Measurements from ENCODE around the gene TSPYL1.

DNA sequence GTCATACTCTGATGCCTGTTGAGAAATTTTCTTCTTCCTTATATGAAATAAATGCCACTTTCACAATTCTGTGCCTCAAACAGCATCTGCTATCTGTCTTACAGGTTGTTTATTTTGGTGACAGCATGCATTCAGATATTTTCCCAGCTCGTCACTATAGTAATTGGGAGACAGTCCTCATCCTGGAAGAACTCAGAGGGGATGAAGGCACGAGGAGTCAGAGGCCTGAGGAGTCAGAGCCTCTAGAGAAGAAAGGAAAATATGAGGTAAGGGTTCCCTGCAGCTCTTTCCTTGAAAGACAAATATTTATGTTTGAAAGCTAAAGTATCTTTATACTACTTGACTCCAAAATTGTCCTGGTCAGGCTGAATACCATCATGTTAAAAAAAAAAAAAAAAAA is 41.6 kb downstream of the TSPYL1 start:
- TF ChIP-seq RARB (CRISPR knock-in tag; IDR thresholded peaks at IDR 0.05) (no peak), ZNF8 (CRISPR knock-in tag; IDR thresholded peaks at IDR 0.05) (no peak), ZFP3 (CRISPR knock-in tag; IDR thresholded peaks at IDR 0.05) (no peak), ARNTL (CRISPR knock-in tag; IDR thresholded peaks at IDR 0.05; ENCODE audit: borderline replicate concordance, low read depth) (no peak), TCF4 (CRISPR knock-in tag; IDR thresholded peaks at IDR 0.05; ENCODE audit: borderline replicate concordance) (no peak), ZFP30 (CRISPR knock-in tag; IDR thresholded peaks at IDR 0.05) (no peak), ZC3H10 (CRISPR knock-in tag; IDR thresholded peaks at IDR 0.05) (no peak), ESRRG (CRISPR knock-in tag; IDR thresholded peaks at IDR 0.05) (no peak)
- TF ChIP-seq, protein P1, sequence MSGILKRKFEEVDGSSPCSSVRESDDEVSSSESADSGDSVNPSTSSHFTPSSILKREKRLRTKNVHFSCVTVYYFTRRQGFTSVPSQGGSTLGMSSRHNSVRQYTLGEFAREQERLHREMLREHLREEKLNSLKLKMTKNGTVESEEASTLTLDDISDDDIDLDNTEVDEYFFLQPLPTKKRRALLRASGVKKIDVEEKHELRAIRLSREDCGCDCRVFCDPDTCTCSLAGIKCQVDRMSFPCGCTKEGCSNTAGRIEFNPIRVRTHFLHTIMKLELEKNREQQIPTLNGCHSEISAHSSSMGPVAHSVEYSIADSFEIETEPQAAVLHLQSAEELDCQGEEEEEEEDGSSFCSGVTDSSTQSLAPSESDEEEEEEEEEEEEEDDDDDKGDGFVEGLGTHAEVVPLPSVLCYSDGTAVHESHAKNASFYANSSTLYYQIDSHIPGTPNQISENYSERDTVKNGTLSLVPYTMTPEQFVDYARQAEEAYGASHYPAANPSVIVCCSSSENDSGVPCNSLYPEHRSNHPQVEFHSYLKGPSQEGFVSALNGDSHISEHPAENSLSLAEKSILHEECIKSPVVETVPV (CRISPR knock-in tag; IDR thresholded peaks at IDR 0.05) = no peak
- TF ChIP-seq, protein P2, sequence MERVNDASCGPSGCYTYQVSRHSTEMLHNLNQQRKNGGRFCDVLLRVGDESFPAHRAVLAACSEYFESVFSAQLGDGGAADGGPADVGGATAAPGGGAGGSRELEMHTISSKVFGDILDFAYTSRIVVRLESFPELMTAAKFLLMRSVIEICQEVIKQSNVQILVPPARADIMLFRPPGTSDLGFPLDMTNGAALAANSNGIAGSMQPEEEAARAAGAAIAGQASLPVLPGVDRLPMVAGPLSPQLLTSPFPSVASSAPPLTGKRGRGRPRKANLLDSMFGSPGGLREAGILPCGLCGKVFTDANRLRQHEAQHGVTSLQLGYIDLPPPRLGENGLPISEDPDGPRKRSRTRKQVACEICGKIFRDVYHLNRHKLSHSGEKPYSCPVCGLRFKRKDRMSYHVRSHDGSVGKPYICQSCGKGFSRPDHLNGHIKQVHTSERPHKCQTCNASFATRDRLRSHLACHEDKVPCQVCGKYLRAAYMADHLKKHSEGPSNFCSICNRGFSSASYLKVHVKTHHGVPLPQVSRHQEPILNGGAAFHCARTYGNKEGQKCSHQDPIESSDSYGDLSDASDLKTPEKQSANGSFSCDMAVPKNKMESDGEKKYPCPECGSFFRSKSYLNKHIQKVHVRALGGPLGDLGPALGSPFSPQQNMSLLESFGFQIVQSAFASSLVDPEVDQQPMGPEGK (CRISPR knock-in tag; IDR thresholded peaks at IDR 0.05; ENCODE audit: borderline replicate concordance) = no peak
